Cardiac fibroblast (primary cell): ENCODE results near the gene TOP3B.

Experiments used
- DNase-seq, 2 donors: peaks; one replicate each; pipeline versions ENCODE4 v3.0.0 to v3.0.0-alpha.2; 2010; ENCODE audit warnings: low read depth in 2 of 2
- H3K4me3 ChIP-seq, 2 donors: replicated peaks in 1 of 2; 1 replicate in 1 of 2; 2 replicates in 1 of 2; pipeline ENCODE4 v1.5.1; 2011; ENCODE audit warnings: low read depth in 2 of 2, low read length in 2 of 2, mild to moderate bottlenecking in 2 of 2, moderate library complexity in 1 of 2
- CTCF ChIP-seq: IDR thresholded peaks from one replicate; pipeline ENCODE4 v1.5.1; 2011; ENCODE audit warnings: low read depth, mild to moderate bottlenecking, low read length, inconsistent platforms

The TOP3B gene

GRCh38 chr22:22011964-22012363, 29.4 kb upstream of the TOP3B start:
- DNase-seq: no peak
- no peak overlapping the region for H3K4me3 ChIP-seq
- TF ChIP-seq CTCF: no peak

GRCh38 chr22:22010358-22010757, 27.8 kb upstream of the TOP3B start:
- DNase-seq: no peak

GRCh38 chr22:22009661-22010060, 27.1 kb upstream of the TOP3B start:
- DNase-seq: peak in 1 of 2 donors; percentile 19
- no peak for TF ChIP-seq CTCF
- no peak overlapping the region for H3K4me3 ChIP-seq

More at GRCh38 chr22:22010358-22010757, 27.8 kb upstream of the TOP3B start:
- H3K4me3 ChIP-seq: no peak overlapping the region
- TF ChIP-seq CTCF: no peak

- DNase-seq: no peak
- no peak overlapping the region for H3K4me3 ChIP-seq
- TF ChIP-seq CTCF: no peak
These were observed 24.0 kb upstream of the TOP3B start for GRCh38 chr22:22006596-22006990.

GRCh38 chr22:22005945-22006595, 23.5 kb upstream of the TOP3B start:
- no peak for DNase-seq
- no peak for TF ChIP-seq CTCF
- H3K4me3 ChIP-seq: no peak overlapping the region

- TF ChIP-seq CTCF: no peak
- no peak for DNase-seq
- H3K4me3 ChIP-seq: no peak overlapping the region
These were observed 20.6 kb upstream of the TOP3B start for GRCh38 chr22:22003233-22003632.

GRCh38 chr22:22002526-22003055, 20.0 kb upstream of the TOP3B start:
- no peak for DNase-seq
- no peak overlapping the region for H3K4me3 ChIP-seq
- no peak for TF ChIP-seq CTCF
